ENCODE data around the gene ZBTB5.

Gene ZBTB5

DNA sequence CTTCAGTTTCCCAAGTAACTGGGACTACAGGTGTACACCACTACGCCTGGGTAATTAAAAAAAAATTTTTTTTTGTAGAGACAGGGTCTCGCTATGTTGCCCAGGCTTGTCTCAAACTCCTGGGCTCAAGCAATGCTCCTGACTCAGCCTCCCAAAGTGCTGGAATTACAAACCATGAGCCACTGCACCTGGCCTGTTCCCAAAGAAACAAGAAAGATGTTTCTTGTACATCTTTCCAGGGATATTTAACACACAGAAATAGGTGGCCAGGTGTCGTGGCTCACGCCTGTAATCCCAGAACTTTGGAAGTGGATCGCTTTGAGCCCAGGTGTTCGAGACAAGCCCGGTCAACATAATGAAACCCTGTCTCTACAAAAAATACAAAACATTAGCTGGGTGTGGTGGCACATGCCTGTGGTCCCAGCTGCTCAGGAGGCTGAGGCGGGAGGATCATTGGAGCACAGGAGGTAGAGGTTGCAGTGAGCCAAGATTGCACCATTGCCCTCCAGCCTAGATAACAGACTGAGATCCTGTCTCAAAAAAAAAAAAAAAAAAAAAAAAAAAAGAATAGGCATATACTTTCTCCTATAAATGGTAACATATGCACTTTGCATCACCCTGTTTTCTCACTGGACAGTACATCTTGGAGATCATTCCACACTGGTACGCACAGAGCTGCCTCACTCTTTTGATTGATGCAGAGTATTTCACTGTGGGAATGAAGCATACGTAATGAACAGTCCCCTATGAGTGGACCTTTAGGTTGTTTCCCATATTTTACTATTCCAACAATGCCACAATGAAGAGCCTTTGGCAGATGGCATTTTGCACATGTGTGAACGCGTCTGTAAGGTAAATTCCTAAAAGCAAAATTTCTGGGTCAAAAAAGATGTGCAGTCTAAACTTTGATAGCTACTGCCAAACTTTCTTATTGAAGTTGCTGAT is 44.7 kb downstream of the ZBTB5 start:
- TF ChIP-seq, protein P1, sequence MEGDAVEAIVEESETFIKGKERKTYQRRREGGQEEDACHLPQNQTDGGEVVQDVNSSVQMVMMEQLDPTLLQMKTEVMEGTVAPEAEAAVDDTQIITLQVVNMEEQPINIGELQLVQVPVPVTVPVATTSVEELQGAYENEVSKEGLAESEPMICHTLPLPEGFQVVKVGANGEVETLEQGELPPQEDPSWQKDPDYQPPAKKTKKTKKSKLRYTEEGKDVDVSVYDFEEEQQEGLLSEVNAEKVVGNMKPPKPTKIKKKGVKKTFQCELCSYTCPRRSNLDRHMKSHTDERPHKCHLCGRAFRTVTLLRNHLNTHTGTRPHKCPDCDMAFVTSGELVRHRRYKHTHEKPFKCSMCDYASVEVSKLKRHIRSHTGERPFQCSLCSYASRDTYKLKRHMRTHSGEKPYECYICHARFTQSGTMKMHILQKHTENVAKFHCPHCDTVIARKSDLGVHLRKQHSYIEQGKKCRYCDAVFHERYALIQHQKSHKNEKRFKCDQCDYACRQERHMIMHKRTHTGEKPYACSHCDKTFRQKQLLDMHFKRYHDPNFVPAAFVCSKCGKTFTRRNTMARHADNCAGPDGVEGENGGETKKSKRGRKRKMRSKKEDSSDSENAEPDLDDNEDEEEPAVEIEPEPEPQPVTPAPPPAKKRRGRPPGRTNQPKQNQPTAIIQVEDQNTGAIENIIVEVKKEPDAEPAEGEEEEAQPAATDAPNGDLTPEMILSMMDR (IDR thresholded peaks at IDR 0.05; ENCODE audit: control insufficient read depth, insufficient read depth, low read depth, low read length, missing control alignments): no peak

GRCh38 chr9:37419204-37419603 is 46.0 kb downstream of the ZBTB5 start:
- TF ChIP-seq, protein P1 (IDR thresholded peaks at IDR 0.05; ENCODE audit: control insufficient read depth, insufficient read depth, low read depth, low read length, missing control alignments): no peak
- no peak overlapping the region for H3K4me3 ChIP-seq (ENCODE audit: control insufficient read depth, low read depth, low read length)
- no peak for DNase-seq (ENCODE audit: low read depth)

More for the DNA sequence above, 44.7 kb downstream of the ZBTB5 start:
- no peak for DNase-seq (ENCODE audit: low read depth)
- no peak overlapping the region for H3K4me3 ChIP-seq (ENCODE audit: control insufficient read depth, low read depth, low read length)

DNA sequence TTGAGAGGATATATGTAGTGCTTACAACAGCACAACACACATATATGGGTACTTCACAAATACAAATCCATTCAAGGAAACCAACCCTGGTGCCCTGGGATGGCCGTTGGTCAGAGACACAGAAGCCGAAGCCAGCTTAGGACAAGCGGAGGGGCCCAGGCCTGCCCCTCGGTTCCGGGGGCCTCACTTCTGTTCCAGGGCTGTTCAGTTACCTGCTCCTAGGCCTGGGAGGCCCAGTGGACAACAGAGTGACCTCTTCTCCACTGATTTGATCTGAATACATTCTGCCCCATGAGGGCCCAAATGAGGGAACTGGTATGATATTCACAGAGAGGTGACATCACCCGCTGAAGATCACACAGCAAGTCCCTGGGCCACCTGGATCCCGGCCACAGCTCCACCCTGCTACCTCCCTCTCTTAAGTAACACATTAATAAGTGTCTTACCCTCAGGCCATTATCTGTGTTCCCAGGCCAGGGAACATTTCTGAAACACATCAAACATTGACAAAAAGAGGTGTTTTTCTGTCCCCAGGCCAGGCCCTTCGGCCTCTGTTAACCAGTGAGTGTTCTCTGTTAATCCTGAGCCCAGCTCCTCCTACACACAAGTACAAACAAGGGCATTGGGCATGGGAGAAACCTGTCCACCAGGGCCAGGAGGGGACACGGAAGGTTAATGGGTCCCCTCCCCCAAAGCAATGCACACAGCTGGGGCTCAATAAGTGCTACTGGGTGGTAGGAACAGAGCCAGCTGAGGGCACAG is 47.2 kb downstream of the ZBTB5 start:
- TF ChIP-seq, protein P1 (IDR thresholded peaks at IDR 0.05; ENCODE audit: control insufficient read depth, insufficient read depth, low read depth, low read length, missing control alignments): no peak
- DNase-seq (ENCODE audit: low read depth): no peak
- no peak overlapping the region for H3K4me3 ChIP-seq (ENCODE audit: control insufficient read depth, low read depth, low read length)

DNA sequence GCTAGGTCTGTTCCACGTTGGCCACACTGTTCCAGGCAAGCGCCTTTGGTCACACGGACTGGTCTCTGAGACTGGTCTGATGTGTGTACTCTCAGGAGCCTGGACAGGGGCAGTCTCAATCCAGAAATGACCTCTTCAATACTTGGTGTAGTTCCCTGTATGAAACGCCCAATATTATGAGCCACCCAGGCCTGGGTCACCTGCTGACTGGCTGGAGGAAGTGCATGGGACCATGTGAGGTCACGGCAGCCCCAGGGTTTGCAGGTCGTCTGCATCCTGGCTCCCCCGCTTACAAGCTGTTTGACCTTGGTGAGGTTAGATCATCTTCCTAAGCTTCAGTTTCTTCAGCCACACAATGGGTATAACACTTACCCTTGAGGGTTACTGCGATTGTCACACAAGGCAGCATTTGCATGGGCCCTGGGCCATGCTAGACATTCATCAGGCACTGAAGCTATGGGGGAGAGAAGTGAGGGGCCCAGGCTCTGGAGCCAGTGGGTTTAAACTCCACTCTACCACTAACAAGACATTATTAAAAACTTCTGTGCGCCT is 47.9 kb downstream of the ZBTB5 start:
- DNase-seq (ENCODE audit: low read depth): no peak
- TF ChIP-seq, protein P1 (IDR thresholded peaks at IDR 0.05; ENCODE audit: control insufficient read depth, insufficient read depth, low read depth, low read length, missing control alignments): no peak
- H3K4me3 ChIP-seq (ENCODE audit: control insufficient read depth, low read depth, low read length): no peak overlapping the region

- H3K4me3 ChIP-seq (ENCODE audit: control insufficient read depth, low read depth, low read length): no peak overlapping the region
- peak; percentile 43 for DNase-seq (ENCODE audit: low read depth)
- TF ChIP-seq, protein P1 (IDR thresholded peaks at IDR 0.05; ENCODE audit: control insufficient read depth, insufficient read depth, low read depth, low read length, missing control alignments): peak; percentile 75
Measured at GRCh38 chr9:37415011-37415719, 50.1 kb downstream of the ZBTB5 start.

GRCh38 chr9:37414503-37414943 is 50.7 kb downstream of the ZBTB5 start:
- no peak for DNase-seq (ENCODE audit: low read depth)
- no peak overlapping the region for H3K4me3 ChIP-seq (ENCODE audit: control insufficient read depth, low read depth, low read length)
- TF ChIP-seq, protein P1 (IDR thresholded peaks at IDR 0.05; ENCODE audit: control insufficient read depth, insufficient read depth, low read depth, low read length, missing control alignments): no peak
